ENCODE measurements around the gene ATP1A2.

ATP1A2 gene

GRCh38 chr1:160130939-160131338, 15.4 kb downstream of the ATP1A2 start:
- TF ChIP-seq GATA2 (IDR thresholded peaks at IDR 0.05; ENCODE audit: low read depth, low read length) (no peak), GATA3 (IDR thresholded peaks at IDR 0.05; ENCODE audit: low read depth, low read length) (no peak)

GRCh38 chr1:160131803-160132565, 16.4 kb downstream of the ATP1A2 start:
- no peak for TF ChIP-seq GATA2 (IDR thresholded peaks at IDR 0.05; ENCODE audit: low read depth, low read length)
- TF ChIP-seq GATA3 (IDR thresholded peaks at IDR 0.05; ENCODE audit: low read depth, low read length), result no peak

- TF ChIP-seq GATA3 (IDR thresholded peaks at IDR 0.05; ENCODE audit: low read depth, low read length) (no peak), GATA2 (IDR thresholded peaks at IDR 0.05; ENCODE audit: low read depth, low read length) (no peak)
Observed at GRCh38 chr1:160133990-160134770, 18.6 kb downstream of the ATP1A2 start.

GRCh38 chr1:160134791-160135572, 19.4 kb downstream of the ATP1A2 start:
- TF ChIP-seq GATA2 (IDR thresholded peaks at IDR 0.05; ENCODE audit: low read depth, low read length), result no peak
- TF ChIP-seq GATA3 (IDR thresholded peaks at IDR 0.05; ENCODE audit: low read depth, low read length), result no peak

- TF ChIP-seq GATA3 (IDR thresholded peaks at IDR 0.05; ENCODE audit: low read depth, low read length), result no peak
- no peak for TF ChIP-seq GATA2 (IDR thresholded peaks at IDR 0.05; ENCODE audit: low read depth, low read length)
Observed at GRCh38 chr1:160136121-160136925, 20.8 kb downstream of the ATP1A2 start.

- TF ChIP-seq GATA3 (IDR thresholded peaks at IDR 0.05; ENCODE audit: low read depth, low read length), result no peak
- no peak for TF ChIP-seq GATA2 (IDR thresholded peaks at IDR 0.05; ENCODE audit: low read depth, low read length)
Observed at GRCh38 chr1:160136926-160137200, 21.3 kb downstream of the ATP1A2 start.

- TF ChIP-seq GATA3 (IDR thresholded peaks at IDR 0.05; ENCODE audit: low read depth, low read length) (no peak), GATA2 (IDR thresholded peaks at IDR 0.05; ENCODE audit: low read depth, low read length) (no peak)
Observed at GRCh38 chr1:160137216-160137862, 21.8 kb downstream of the ATP1A2 start.

- no peak for TF ChIP-seq GATA2 (IDR thresholded peaks at IDR 0.05; ENCODE audit: low read depth, low read length)
- no peak for TF ChIP-seq GATA3 (IDR thresholded peaks at IDR 0.05; ENCODE audit: low read depth, low read length)
Observed at GRCh38 chr1:160139840-160140239, 24.3 kb downstream of the ATP1A2 start.

GRCh38 chr1:160143695-160144094, 28.1 kb downstream of the ATP1A2 start:
- TF ChIP-seq GATA3 (IDR thresholded peaks at IDR 0.05; ENCODE audit: low read depth, low read length) (no peak), GATA2 (IDR thresholded peaks at IDR 0.05; ENCODE audit: low read depth, low read length) (no peak)

GRCh38 chr1:160144921-160145320, 29.4 kb downstream of the ATP1A2 start:
- TF ChIP-seq GATA2 (IDR thresholded peaks at IDR 0.05; ENCODE audit: low read depth, low read length) (no peak), GATA3 (IDR thresholded peaks at IDR 0.05; ENCODE audit: low read depth, low read length) (no peak)

GRCh38 chr1:160146107-160146506, 30.5 kb downstream of the ATP1A2 start:
- TF ChIP-seq GATA3 (IDR thresholded peaks at IDR 0.05; ENCODE audit: low read depth, low read length) (no peak), GATA2 (IDR thresholded peaks at IDR 0.05; ENCODE audit: low read depth, low read length) (no peak)

GRCh38 chr1:160148121-160148520, 32.6 kb downstream of the ATP1A2 start:
- TF ChIP-seq GATA3 (IDR thresholded peaks at IDR 0.05; ENCODE audit: low read depth, low read length) (no peak), GATA2 (IDR thresholded peaks at IDR 0.05; ENCODE audit: low read depth, low read length) (no peak)

- TF ChIP-seq GATA3 (IDR thresholded peaks at IDR 0.05; ENCODE audit: low read depth, low read length), result no peak
- no peak for TF ChIP-seq GATA2 (IDR thresholded peaks at IDR 0.05; ENCODE audit: low read depth, low read length)
Observed at GRCh38 chr1:160149233-160149632, 33.7 kb downstream of the ATP1A2 start.

Data from SH-SY5Y (cell line).